Breast epithelium (tissue), 4 donors: ENCODE results near the gene TMEM178A. TPM values are rescaled to one million over a fixed set of nuclear protein-coding genes. Genes with fewer than 3 reads are reported as not detected.

Experiments
- DNase-seq, 2 donors: peaks; one replicate each; pipeline ENCODE4 v3.0.0-alpha.2; 2019; ENCODE audit warnings: low spot score in 2 of 2
- H3K27ac ChIP-seq, 2 donors: fragments of 200-600 bp; sonication (generic) in 1 of 2; one replicate each; pipeline ENCODE4 v1.5.1; 2016 to 2019; ENCODE audit warnings: mild to moderate bottlenecking in 1 of 2
- H3K27me3 ChIP-seq, 2 donors: fragments of 200-600 bp; sonication (generic) in 1 of 2; one replicate each; pipeline versions ENCODE4 v1.5.1 to v1.6.0; 2017 to 2019; ENCODE audit warnings: control low read depth in 1 of 2, mild to moderate bottlenecking in 1 of 2
- H3K36me3 ChIP-seq: fragments of 200-600 bp; one replicate; pipeline ENCODE4 v1.5.1; 2019
- H3K4me1 ChIP-seq, 2 donors: fragments of 200-600 bp; sonication (generic); one replicate each; pipeline ENCODE4 v1.5.1; 2016 to 2019; ENCODE audit warnings: control low read depth in 1 of 2
- H3K4me3 ChIP-seq, 3 donors: fragments of 200-600 bp; sonication (generic); 1 replicate in 2 of 3; 2 replicates in 1 of 3; pipeline ENCODE4 v1.5.1; 2016 to 2019; ENCODE audit warnings: mild to moderate bottlenecking in 3 of 3, moderate library complexity in 2 of 3
- H3K9me3 ChIP-seq, 2 donors: fragments of 200-600 bp; sonication (generic) in 1 of 2; one replicate each; pipeline ENCODE4 v1.5.1; 2016 to 2019; ENCODE audit warnings: control low read depth in 1 of 2
- POLR2A ChIP-seq: fragments of 450-650 bp; IDR thresholded peaks from one replicate; pipeline ENCODE4 v1.6.1; 2016; ENCODE audit warnings: antibody characterized with exemption, mild to moderate bottlenecking, moderate library complexity
- POLR2AphosphoS5 ChIP-seq, 3 donors: sonication (generic); formaldehyde crosslinking; IDR thresholded peaks; one replicate each; pipeline ENCODE4 v1.6.1; 2017; ENCODE audit warnings: antibody characterized with exemption in 3 of 3
- intact Hi-C: fragments of 100-400 bp; cut with DNase I; formaldehyde crosslinking; loops from one replicate; pipeline ENCODE4 v1.15.1; 2023; ENCODE audit warnings: low total_unique reads
- total RNA-seq, 3 donors: library from RNA; depleted of rRNA; stranded (reverse); fragments of >200 nt; gene quantifications; one replicate each; pipeline ENCODE4 v1.1.0, GENCODE V29; 2016
- TF ChIP-seq, protein P1 (sequence below), 3 donors: fragments of 450-650 bp; IDR thresholded peaks; one replicate each; pipeline ENCODE4 v1.5.1; 2016 to 2017; ENCODE audit warnings: antibody characterized with exemption in 3 of 3, mild to moderate bottlenecking in 3 of 3, moderate library complexity in 3 of 3

TMEM178A gene
- total RNA-seq, 3 donors from 2014 or later, result 1.9 to 9.4 (median 3.6) TPM

DNA sequence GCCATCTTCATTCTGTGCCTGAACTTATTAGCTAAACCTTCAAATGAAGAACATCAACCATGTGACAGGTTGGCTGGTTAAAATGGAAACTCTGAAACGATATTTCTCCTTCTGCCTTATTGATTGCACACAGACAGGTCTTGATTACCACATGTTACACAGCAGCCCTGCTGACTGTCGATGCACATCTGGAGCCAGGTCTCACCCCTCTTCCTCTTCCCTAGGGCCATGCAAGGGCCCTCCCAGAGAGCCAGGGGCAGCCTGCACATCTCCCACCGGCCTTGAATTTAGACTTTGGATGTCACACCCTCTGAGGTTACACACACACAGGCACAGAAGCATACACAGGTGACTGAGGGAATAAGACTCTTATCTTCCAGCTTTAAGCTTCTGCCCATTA, 45.1 kb downstream of the TMEM178A start:
- H3K4me3 ChIP-seq, result no peak overlapping the region
- H3K9me3 ChIP-seq, result no peaks in the 10 kb centered on the region
- H3K4me1 ChIP-seq, result no peaks in the 10 kb centered on the region
- TF ChIP-seq, protein P1, sequence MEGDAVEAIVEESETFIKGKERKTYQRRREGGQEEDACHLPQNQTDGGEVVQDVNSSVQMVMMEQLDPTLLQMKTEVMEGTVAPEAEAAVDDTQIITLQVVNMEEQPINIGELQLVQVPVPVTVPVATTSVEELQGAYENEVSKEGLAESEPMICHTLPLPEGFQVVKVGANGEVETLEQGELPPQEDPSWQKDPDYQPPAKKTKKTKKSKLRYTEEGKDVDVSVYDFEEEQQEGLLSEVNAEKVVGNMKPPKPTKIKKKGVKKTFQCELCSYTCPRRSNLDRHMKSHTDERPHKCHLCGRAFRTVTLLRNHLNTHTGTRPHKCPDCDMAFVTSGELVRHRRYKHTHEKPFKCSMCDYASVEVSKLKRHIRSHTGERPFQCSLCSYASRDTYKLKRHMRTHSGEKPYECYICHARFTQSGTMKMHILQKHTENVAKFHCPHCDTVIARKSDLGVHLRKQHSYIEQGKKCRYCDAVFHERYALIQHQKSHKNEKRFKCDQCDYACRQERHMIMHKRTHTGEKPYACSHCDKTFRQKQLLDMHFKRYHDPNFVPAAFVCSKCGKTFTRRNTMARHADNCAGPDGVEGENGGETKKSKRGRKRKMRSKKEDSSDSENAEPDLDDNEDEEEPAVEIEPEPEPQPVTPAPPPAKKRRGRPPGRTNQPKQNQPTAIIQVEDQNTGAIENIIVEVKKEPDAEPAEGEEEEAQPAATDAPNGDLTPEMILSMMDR (IDR thresholded peaks at IDR 0.05), result no peak
- TF ChIP-seq POLR2AphosphoS5 (IDR thresholded peaks at IDR 0.05) (no peak), POLR2A (no peak)
- no peak for DNase-seq
- no peaks in the 10 kb centered on the region for H3K36me3 ChIP-seq
- H3K27ac ChIP-seq, result no peak overlapping the region
- H3K27me3 ChIP-seq, result no peaks in the 10 kb centered on the region
- intact Hi-C loops, result no loop called here

DNA sequence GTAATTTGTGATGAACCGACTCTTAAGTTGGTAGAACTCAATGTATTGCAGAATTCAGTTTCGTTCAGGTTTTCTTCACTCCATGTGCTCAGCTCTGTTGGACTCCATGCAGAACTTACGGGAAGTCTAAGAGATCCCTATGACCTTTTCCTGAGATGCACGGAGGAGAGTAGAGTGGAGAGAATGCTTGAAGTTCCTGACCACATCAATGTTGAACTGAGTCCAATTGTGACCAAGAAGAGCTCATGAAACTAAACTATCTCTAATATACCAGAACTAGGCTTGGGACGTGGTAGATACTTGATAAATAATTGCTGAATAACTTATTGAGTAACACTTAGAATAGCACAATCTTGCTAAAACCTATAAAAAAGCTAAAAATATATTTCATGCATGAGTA, 47.2 kb downstream of the TMEM178A start:
- Histone ChIP-seq H3K4me1 (no peaks in the 10 kb centered on the region), H3K4me3 (no peak overlapping the region), H3K27ac (no peak overlapping the region), H3K9me3 (no peaks in the 10 kb centered on the region), H3K36me3 (no peaks in the 10 kb centered on the region), H3K27me3 (no peaks in the 10 kb centered on the region)
- no peak for DNase-seq
- TF ChIP-seq, protein P1 (IDR thresholded peaks at IDR 0.05), result no peak
- TF ChIP-seq POLR2A, result no peak
- TF ChIP-seq POLR2AphosphoS5 (IDR thresholded peaks at IDR 0.05), result no peak
- intact Hi-C loops, result no loop called here

DNA sequence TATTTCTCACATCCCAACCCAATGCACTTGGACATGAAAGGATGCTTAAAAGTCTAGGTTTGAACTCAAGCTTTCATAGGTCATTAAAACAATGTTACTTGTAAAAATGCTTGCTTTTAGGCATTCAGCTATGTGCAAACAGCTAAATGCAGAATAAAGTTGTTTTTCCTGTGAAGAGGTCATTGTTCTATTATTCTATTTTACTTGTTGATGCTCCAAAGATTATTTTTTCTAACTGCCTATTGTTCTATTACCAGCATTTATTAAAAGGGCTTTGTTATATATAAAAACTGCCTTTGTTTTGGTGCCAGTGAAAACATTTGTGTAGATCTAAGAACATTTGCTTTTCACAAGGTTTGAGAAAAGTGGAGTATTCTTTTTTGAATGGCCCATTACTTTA, 49.4 kb downstream of the TMEM178A start:
- H3K4me3 ChIP-seq, result no peak overlapping the region
- H3K36me3 ChIP-seq, result no peaks in the 10 kb centered on the region
- intact Hi-C loops, result no loop called here
- no peak for TF ChIP-seq POLR2AphosphoS5 (IDR thresholded peaks at IDR 0.05)
- TF ChIP-seq POLR2A, result no peak
- TF ChIP-seq, protein P1 (IDR thresholded peaks at IDR 0.05), result no peak
- no peaks in the 10 kb centered on the region for H3K9me3 ChIP-seq
- H3K27me3 ChIP-seq, result no peaks in the 10 kb centered on the region
- DNase-seq, result no peak
- peak overlapping the region; percentile 17 to 46 for H3K27ac ChIP-seq
- H3K4me1 ChIP-seq, result no peaks in the 10 kb centered on the region

DNA sequence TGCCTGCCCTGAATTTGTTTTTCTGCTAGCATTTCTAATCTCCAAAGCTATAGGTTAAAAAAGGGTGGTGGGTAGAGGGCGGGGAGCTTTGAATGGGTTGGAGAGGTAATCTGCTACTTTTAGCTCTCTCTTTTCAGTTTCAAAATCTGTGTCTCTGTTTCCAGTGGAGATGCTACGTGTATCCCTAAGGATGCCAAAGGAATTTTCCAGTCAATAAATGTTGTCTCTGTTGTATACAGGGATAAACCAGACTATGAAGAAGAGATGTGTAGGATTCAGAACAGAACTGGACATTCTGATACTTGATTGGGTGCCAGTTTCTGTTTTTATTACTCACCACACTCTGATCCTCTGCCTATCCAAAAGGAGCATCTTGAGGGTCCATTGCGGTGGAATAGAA, 50.1 kb downstream of the TMEM178A start:
- peak overlapping the region in 1 of 2 donors; percentile 46 for H3K27ac ChIP-seq
- no peaks in the 10 kb centered on the region for H3K9me3 ChIP-seq
- H3K36me3 ChIP-seq, result no peaks in the 10 kb centered on the region
- TF ChIP-seq POLR2A, result no peak
- TF ChIP-seq POLR2AphosphoS5 (IDR thresholded peaks at IDR 0.05), result no peak
- TF ChIP-seq, protein P1 (IDR thresholded peaks at IDR 0.05), result no peak
- no peaks in the 10 kb centered on the region for H3K4me1 ChIP-seq
- intact Hi-C loops, result no loop called here
- H3K27me3 ChIP-seq, result no peaks in the 10 kb centered on the region
- no peak for DNase-seq
- no peak overlapping the region for H3K4me3 ChIP-seq

DNA sequence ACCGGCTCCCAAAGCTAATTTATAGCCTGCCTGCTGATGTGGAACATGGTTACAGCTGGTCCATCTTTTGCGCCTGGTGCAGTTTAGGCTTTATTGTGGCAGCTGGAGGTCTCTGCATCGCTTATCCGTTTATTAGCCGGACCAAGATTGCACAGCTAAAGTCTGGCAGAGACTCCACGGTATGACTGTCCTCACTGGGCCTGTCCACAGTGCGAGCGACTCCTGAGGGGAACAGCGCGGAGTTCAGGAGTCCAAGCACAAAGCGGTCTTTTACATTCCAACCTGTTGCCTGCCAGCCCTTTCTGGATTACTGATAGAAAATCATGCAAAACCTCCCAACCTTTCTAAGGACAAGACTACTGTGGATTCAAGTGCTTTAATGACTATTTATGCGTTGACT, 51.4 kb downstream of the TMEM178A start:
- no peaks in the 10 kb centered on the region for H3K4me1 ChIP-seq
- H3K4me3 ChIP-seq, result no peak overlapping the region

More for the DNA sequence above, 51.4 kb downstream of the TMEM178A start:
- no peaks in the 10 kb centered on the region for H3K27me3 ChIP-seq
- intact Hi-C loops, result no loop called here
- TF ChIP-seq POLR2A (no peak), POLR2AphosphoS5 (IDR thresholded peaks at IDR 0.05) (no peak)
- TF ChIP-seq, protein P1 (IDR thresholded peaks at IDR 0.05), result no peak
- no peak for DNase-seq
- no peaks in the 10 kb centered on the region for H3K36me3 ChIP-seq
- H3K27ac ChIP-seq, result no peak overlapping the region
- H3K9me3 ChIP-seq, result no peaks in the 10 kb centered on the region
